BLaER1 treated with 17β-estradiol and CSF1 and Interleukin-3, amounts not matched to agents 10 nM and 100 nM (cell line): ENCODE measurements around the gene PRAMEF15.
"Not testable (repeated sequence)": the region's sequence is repeated elsewhere in the genome, so short reads cannot be mapped to it uniquely, and the experiment has no call there.

Source experiments
- H3K27ac ChIP-seq, 11 experiments: shearing (Covaris generic); formaldehyde crosslinking; 2 replicates each; pipeline ENCODE4 v1.8.1; 2022
- H3K27me3 ChIP-seq, 11 experiments: shearing (Covaris generic); formaldehyde crosslinking; 2 replicates each; pipeline ENCODE4 v1.8.1; 2022
- H3K36me3 ChIP-seq, 11 experiments: shearing (Covaris generic); formaldehyde crosslinking; 2 replicates each; pipeline ENCODE4 v1.8.1; 2022
- H3K4me1 ChIP-seq, 10 experiments: shearing (Covaris generic); formaldehyde crosslinking; 2 replicates each; pipeline ENCODE4 v1.8.1; 2022
- H3K4me2 ChIP-seq, 11 experiments: shearing (Covaris generic); formaldehyde crosslinking; 2 replicates each; pipeline ENCODE4 v1.8.1; 2022
- H3K4me3 ChIP-seq, 10 experiments: shearing (Covaris generic); formaldehyde crosslinking; 2 replicates each; pipeline ENCODE4 v1.8.1; 2022
- H3K9ac ChIP-seq, 11 experiments: shearing (Covaris generic); formaldehyde crosslinking; 2 replicates each; pipeline ENCODE4 v1.8.1; 2022
- H3K9me3 ChIP-seq, 11 experiments: shearing (Covaris generic); formaldehyde crosslinking; replicated peaks in 1 of 11; 2 replicates each; pipeline ENCODE4 v1.8.1; 2022
- H4K20me1 ChIP-seq, 11 experiments: shearing (Covaris generic); formaldehyde crosslinking; 2 replicates each; pipeline ENCODE4 v1.8.1; 2022

The PRAMEF15 gene

GRCh38 chr1:13362364-13362763, 47.0 kb downstream of the PRAMEF15 start:
- H3K4me2 ChIP-seq, H3K27ac ChIP-seq, H3K4me3 ChIP-seq, H3K9ac ChIP-seq, H3K4me1 ChIP-seq, H3K36me3 ChIP-seq, H4K20me1 ChIP-seq, H3K9me3 ChIP-seq, H3K27me3 ChIP-seq: not testable (repeated sequence)

GRCh38 chr1:13364928-13365327, 49.5 kb downstream of the PRAMEF15 start:
- not testable (repeated sequence) for H3K4me2 ChIP-seq, H3K36me3 ChIP-seq, H3K4me1 ChIP-seq, H3K27ac ChIP-seq, H3K4me3 ChIP-seq, H3K9me3 ChIP-seq, H3K27me3 ChIP-seq, H3K9ac ChIP-seq, H4K20me1 ChIP-seq

DNA sequence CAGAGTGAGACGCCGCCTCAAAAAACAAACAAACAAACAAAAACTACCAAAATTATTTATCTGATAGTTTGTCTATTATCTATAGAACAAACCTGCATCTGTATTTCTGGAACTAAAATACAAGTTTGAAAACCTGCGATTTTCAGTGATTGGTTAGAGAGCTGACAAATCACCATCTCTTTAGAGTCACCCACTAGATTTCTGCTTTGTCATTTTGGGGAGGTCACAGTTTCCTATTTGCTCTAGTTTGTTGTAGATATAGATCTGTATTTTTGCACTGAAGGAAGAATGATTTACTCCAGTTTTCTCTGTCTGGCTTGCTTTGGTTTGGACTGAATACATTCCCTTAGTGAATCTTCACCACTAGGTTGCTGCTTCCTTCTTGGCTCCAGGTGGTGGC, 51.2 kb downstream of the PRAMEF15 start:
- H3K36me3 ChIP-seq, H3K27ac ChIP-seq, H3K27me3 ChIP-seq, H3K4me1 ChIP-seq, H3K9ac ChIP-seq, H3K9me3 ChIP-seq, H4K20me1 ChIP-seq, H3K4me3 ChIP-seq, H3K4me2 ChIP-seq: not testable (repeated sequence)

GRCh38 chr1:13368544-13368943, 53.2 kb downstream of the PRAMEF15 start:
- H3K4me1 ChIP-seq, H3K36me3 ChIP-seq, H3K9me3 ChIP-seq, H4K20me1 ChIP-seq, H3K4me3 ChIP-seq, H3K9ac ChIP-seq, H3K27ac ChIP-seq, H3K4me2 ChIP-seq, H3K27me3 ChIP-seq: not testable (repeated sequence)
